SH-SY5Y (cell line): Measurements from ENCODE around the gene FAM241A.

ENCODE experiments used
- GATA2 ChIP-seq: IDR thresholded peaks from 2 replicates; pipeline ENCODE4 v1.6.1; 2011; ENCODE audit warnings: mild to moderate bottlenecking, low read depth, low read length
- GATA3 ChIP-seq: IDR thresholded peaks from 2 replicates; pipeline ENCODE4 v1.6.1; 2011; ENCODE audit warnings: low read depth, mild to moderate bottlenecking, low read length, moderate library complexity

FAM241A gene

DNA sequence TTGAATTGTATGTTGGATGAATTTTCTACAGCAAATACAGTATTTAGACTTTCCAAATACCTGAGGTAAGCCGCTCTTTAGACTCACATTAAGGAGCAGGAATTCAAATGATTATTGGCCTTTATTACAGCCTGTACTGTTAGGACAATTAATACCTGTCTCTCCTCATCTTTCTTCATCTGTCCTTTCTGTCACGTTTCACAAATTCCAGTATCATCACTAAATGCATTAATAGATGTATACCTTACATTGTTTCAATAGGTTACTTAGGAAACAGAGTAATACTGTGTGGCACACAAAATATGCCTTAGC is 1.2 kb downstream of the FAM241A start:
- no peak for TF ChIP-seq GATA3
- no peak for TF ChIP-seq GATA2

DNA sequence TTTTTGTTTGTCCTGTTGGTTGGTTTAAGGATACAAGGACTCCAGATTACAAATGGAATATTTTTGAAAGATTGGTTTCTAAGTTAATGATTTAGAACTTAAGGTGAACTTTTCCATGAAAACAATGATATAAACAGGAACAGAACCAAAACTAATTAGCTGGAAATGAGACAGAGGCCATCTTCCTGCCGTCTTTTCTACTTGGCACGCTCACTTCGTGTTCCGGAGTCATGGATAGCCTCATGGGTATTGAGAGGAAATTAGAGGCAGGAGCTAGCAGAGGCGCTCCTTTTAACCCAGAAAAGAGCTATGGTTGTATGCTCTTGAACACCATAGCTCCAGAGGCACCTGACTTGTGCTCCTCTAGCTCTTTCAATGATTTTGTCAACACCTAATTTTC is 2.4 kb downstream of the FAM241A start:
- TF ChIP-seq GATA2 (no peak), GATA3 (no peak)

DNA sequence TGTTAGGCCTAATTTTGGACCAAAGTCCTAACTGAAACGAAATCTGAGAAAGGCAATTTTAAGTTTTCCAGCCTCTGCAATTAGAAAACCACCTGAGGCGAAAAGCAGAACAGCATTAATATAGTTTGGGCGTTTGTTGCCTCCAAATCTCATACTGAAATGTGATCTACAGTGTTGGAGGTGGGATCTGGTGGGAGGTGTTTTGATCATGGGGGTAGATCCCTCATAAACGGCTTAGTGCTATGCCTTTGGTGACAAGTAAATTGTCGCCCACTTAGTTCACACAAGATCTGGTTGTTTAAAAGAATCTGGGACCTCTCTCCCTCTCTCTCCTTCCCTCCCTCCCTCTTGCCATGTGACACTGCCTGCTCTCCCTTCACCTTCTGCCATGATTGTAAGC is 5.7 kb downstream of the FAM241A start:
- TF ChIP-seq GATA2: no peak
- no peak for TF ChIP-seq GATA3

DNA sequence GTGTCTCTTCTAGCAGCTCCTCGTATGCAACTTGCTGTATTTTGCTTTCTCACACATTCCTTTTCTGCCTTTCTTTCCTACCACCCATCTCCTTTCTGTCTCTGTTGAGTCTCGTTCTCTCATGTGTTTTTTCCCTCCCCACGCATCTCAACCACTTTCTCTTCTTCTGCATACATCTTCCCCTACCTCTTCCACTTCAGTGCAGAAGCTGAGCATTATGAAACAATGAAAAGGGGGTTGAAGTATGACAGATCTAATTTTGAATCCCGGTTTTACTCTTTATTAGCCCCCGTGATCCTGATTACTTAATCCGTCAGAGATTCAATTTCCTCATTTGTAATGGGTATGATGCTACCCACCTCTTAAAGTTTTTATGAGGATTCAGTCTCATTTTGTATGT is 7.3 kb downstream of the FAM241A start:
- TF ChIP-seq GATA2: no peak
- TF ChIP-seq GATA3: no peak

GRCh38 chr4:112153211-112153791 is 8.0 kb downstream of the FAM241A start:
- TF ChIP-seq GATA3 (no peak), GATA2 (no peak)

DNA sequence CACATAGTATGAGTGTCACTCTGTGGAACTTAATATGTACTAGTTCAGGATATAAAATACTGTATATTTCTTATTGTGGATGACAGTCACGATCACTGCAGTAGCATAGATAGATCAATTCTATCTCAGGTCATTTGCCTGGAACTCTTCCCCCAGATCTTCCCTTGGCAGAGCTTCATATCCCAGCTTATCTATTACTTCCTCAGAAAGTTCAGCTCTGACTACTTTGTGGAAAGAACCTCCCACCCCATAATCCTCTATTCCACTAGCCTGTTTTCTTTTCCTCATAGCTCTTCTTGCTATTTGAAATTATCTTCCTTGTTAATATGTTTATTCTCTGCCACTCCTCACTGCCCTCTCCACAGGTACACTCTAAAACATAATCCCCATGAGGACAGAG is 10.9 kb downstream of the FAM241A start:
- TF ChIP-seq GATA3 (no peak), GATA2 (no peak)

- TF ChIP-seq GATA3 (no peak), GATA2 (no peak)
Measured at GRCh38 chr4:112156553-112156952, 11.3 kb downstream of the FAM241A start.

- TF ChIP-seq GATA3: no peak
- TF ChIP-seq GATA2: no peak
Measured at GRCh38 chr4:112167794-112168193, 22.5 kb downstream of the FAM241A start.

- no peak for TF ChIP-seq GATA3
- TF ChIP-seq GATA2: no peak
Measured at GRCh38 chr4:112168719-112169500, 23.7 kb downstream of the FAM241A start.

GRCh38 chr4:112170451-112170993 is 25.3 kb downstream of the FAM241A start:
- TF ChIP-seq GATA3 (no peak), GATA2 (no peak)

DNA sequence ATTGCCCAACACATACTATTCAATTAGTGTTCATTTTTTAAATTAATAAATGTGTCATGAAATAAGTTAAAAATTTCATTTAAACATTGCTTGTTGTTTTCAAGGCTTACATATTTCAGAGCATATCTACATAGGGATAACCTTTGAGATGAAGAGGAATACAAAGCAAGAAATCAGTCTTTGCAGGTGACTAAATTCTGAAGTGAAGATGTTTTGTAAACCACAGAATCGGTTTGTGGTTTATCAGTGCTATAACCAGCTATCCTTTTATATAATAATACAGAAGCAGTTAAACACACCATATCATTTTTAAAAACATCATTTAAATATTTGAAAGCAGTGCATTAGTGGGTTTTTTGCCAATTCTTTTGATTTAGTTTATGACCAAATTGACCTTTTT is 26.9 kb downstream of the FAM241A start:
- TF ChIP-seq GATA3: no peak
- TF ChIP-seq GATA2: no peak

DNA sequence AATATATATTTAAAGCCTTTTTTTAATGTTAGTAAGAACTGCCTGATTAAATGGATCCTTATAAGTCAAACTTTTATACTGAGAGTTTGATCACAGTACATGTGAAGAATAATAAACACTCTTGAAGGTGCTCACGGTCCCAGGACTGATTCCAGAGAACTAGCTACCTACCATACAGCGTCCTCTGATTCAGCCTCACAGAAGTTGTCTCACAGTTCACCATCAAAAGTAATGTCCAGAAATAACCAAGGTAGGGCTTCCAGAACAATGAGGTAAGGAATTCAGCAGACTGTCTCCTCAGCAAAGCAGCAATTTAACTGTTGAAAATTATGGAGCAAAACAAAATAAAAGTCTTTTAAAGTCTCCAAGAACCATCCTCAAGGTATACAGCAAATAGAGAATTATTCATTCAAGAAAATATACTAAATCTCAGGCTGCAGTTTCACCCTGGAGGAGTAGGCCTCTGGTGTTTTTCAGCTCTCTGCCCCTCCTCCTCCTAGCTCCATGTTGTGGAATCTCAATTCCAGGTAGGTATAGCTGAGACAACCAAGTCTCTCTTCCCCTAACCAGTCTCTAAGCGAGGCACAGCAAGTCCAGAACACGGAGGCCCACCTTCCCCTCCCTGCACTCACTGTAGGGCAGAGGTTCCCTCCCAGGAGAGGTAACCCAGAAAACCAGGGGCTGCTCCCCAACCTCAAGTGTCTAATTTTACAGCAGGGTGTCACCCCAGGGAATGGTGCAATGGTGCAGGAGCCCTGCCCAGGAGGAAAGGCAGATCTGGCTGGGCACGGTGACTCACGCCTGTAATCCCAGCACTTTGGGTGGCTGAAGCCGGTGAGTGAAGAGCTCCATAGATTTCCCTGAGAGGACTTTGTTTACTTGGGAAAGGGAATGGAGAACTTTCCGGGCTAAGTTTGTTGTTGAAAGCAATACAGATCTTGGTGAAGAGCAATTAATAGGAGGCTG is 28.6 kb downstream of the FAM241A start:
- no peak for TF ChIP-seq GATA2

GRCh38 chr4:112175840-112176239 is 30.6 kb downstream of the FAM241A start:
- TF ChIP-seq GATA2 (no peak), GATA3 (no peak)

GRCh38 chr4:112176596-112176995 is 31.3 kb downstream of the FAM241A start:
- no peak for TF ChIP-seq GATA3
- no peak for TF ChIP-seq GATA2

DNA sequence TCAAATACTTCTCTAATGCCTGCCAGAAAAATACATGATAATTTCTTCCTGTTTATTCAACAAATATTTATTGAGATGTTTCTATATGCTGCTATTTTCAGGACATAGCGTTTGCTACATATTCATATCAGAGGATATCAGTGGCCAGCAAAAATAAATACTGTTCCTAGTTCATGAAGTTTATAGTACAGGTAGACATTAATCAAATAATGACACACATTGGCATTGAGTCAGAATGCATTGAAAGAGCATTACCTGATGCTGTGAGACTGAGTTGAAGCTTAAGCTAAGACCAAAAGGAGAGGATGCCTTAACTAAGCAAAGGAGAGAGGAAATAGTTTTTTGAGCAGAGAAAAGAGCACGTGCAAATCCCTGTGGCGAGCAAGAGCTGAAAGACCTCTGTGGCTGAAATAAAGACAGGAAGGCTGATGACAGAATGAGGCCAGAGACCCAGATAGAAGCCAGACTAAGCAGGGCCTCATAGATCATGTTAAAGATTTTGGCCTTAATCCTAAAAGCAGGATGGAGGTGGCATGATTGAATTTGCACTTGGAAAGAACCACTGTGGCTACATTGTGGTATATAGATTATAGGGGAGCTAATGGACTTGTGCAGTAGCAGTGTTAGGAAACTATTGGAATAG is 36.2 kb downstream of the FAM241A start:
- no peak for TF ChIP-seq GATA3
- no peak for TF ChIP-seq GATA2
